ENCODE measurements around the gene KCNIP4.

DNA sequence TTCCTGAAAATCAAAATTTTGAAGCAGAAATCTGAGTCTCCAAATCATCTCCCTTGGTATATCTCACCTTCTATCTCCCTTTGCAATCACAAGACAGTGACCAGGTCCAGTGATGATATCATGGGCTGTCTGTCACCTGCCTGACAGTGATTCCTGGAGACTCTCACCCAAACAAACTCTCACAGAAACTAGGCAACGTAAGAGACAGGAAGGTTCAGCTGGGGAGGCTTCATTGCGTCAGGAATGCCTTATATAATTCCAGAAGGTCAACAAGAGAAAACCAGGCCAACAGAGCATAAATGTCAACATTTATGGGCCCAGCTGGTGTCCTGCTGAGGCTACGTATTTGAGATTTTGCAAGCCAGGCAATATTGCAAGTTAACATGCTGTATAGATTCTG is 412.7 kb downstream of the KCNIP4 start:
- TF ChIP-seq EZH2phosphoT487 (IDR thresholded peaks at IDR 0.05) (no peak), CTCF (IDR thresholded peaks at IDR 0.05) (no peak), EZH2 (IDR thresholded peaks at IDR 0.05) (no peak)
